ENCODE data around the gene RMRP.

RMRP gene

GRCh38 chr9:35688558-35689541, 31.0 kb upstream of the RMRP start (continued):
- no peak for TF ChIP-seq POU6F1 (CRISPR knock-in tag; IDR thresholded peaks at IDR 0.05; ENCODE audit: borderline replicate concordance, low read depth)

- TF ChIP-seq ZNF565 (CRISPR knock-in tag; conservative IDR thresholded peaks at IDR 0.05; ENCODE audit: low read depth) (no peak), PATZ1 (CRISPR knock-in tag; IDR thresholded peaks at IDR 0.05; ENCODE audit: borderline replicate concordance) (no peak), PPARA (CRISPR knock-in tag; IDR thresholded peaks at IDR 0.05; ENCODE audit: borderline replicate concordance) (no peak), CSDC2 (CRISPR knock-in tag; IDR thresholded peaks at IDR 0.05) (no peak), TOX (CRISPR knock-in tag; IDR thresholded peaks at IDR 0.05; ENCODE audit: borderline replicate concordance) (no peak)
- ATAC-seq: no peak
Observed at GRCh38 chr9:35687972-35688557, 30.2 kb upstream of the RMRP start.

- no peak for ATAC-seq
- TF ChIP-seq ZNF8 (CRISPR knock-in tag; IDR thresholded peaks at IDR 0.05) (no peak), ZNF565 (CRISPR knock-in tag; conservative IDR thresholded peaks at IDR 0.05; ENCODE audit: low read depth) (no peak), ARNTL (CRISPR knock-in tag; IDR thresholded peaks at IDR 0.05; ENCODE audit: borderline replicate concordance, low read depth) (no peak), SNAI2 (CRISPR knock-in tag; IDR thresholded peaks at IDR 0.05) (no peak), ZNF70 (CRISPR knock-in tag; IDR thresholded peaks at IDR 0.05) (no peak), RARB (CRISPR knock-in tag; IDR thresholded peaks at IDR 0.05) (no peak), CSDC2 (CRISPR knock-in tag; IDR thresholded peaks at IDR 0.05) (no peak), ESRRG (CRISPR knock-in tag; IDR thresholded peaks at IDR 0.05) (no peak), ZFP3 (CRISPR knock-in tag; IDR thresholded peaks at IDR 0.05) (no peak), ZC3H10 (CRISPR knock-in tag; IDR thresholded peaks at IDR 0.05) (no peak), PPARA (CRISPR knock-in tag; IDR thresholded peaks at IDR 0.05; ENCODE audit: borderline replicate concordance) (no peak), TSHZ2 (CRISPR knock-in tag; IDR thresholded peaks at IDR 0.05) (no peak), TOX (CRISPR knock-in tag; IDR thresholded peaks at IDR 0.05; ENCODE audit: borderline replicate concordance) (no peak), ISL1 (CRISPR knock-in tag; IDR thresholded peaks at IDR 0.05) (no peak), POU6F1 (CRISPR knock-in tag; IDR thresholded peaks at IDR 0.05; ENCODE audit: borderline replicate concordance, low read depth) (no peak)
Observed at GRCh38 chr9:35687306-35687705, 29.5 kb upstream of the RMRP start.
